ENCODE measurements around the gene TACC2. TPM values are rescaled to one million over a fixed set of nuclear protein-coding genes. Genes with fewer than 3 reads are reported as not detected.

TACC2 gene
- total RNA-seq, 4 donors from 2014 or later: 206 to 606 (median 261) TPM

DNA sequence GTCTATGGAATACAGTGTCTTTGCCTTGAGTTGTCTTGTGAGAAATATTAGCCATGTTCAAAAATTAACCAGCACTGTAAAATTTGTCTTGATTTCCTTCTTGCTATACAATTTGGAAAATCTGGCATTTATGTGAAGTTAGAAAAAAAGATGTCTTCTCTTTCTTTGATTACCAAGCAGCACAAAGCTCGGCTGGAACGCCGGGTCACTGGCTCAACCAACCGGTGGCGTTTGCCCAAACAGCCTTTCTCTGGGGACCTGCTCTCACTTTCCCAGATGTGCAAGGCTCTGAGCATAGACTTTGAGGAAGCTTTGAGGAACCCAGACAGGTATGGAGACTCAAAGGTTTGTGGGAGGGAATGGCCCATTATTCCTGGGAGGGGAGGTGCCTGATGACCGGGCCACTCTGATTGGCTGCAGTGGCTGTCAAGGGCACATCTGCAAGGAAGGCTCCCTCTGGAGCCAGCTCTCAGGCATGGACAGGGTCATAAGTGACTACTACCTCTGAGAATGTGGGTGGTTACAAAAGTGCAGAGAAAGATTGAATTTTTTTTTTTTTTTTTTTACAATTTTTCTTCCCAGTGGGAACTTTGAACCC lies 287.7 kb downstream of the TACC2 start:
- Histone ChIP-seq H3K27ac (no peak overlapping the region), H3K36me3 (no peaks in the 10 kb centered on the region), H3K4me3 (no peak overlapping the region), H3K4me1 (no peaks in the 10 kb centered on the region), H3K27me3 (no peaks in the 10 kb centered on the region), H3K9me3 (no peaks in the 10 kb centered on the region)
- DNase-seq (ENCODE audit: low spot score in 2 of 2): no peak
- TF ChIP-seq POLR2A (IDR thresholded peaks at IDR 0.05) (no peak), EP300 (IDR thresholded peaks at IDR 0.05) (no peak), POLR2AphosphoS5 (IDR thresholded peaks at IDR 0.05) (no peak)
- TF ChIP-seq, protein P1, sequence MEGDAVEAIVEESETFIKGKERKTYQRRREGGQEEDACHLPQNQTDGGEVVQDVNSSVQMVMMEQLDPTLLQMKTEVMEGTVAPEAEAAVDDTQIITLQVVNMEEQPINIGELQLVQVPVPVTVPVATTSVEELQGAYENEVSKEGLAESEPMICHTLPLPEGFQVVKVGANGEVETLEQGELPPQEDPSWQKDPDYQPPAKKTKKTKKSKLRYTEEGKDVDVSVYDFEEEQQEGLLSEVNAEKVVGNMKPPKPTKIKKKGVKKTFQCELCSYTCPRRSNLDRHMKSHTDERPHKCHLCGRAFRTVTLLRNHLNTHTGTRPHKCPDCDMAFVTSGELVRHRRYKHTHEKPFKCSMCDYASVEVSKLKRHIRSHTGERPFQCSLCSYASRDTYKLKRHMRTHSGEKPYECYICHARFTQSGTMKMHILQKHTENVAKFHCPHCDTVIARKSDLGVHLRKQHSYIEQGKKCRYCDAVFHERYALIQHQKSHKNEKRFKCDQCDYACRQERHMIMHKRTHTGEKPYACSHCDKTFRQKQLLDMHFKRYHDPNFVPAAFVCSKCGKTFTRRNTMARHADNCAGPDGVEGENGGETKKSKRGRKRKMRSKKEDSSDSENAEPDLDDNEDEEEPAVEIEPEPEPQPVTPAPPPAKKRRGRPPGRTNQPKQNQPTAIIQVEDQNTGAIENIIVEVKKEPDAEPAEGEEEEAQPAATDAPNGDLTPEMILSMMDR (IDR thresholded peaks at IDR 0.05): no peak
- 91% methylated on average over 6 of the region's 6 CpGs for WGBS

DNA sequence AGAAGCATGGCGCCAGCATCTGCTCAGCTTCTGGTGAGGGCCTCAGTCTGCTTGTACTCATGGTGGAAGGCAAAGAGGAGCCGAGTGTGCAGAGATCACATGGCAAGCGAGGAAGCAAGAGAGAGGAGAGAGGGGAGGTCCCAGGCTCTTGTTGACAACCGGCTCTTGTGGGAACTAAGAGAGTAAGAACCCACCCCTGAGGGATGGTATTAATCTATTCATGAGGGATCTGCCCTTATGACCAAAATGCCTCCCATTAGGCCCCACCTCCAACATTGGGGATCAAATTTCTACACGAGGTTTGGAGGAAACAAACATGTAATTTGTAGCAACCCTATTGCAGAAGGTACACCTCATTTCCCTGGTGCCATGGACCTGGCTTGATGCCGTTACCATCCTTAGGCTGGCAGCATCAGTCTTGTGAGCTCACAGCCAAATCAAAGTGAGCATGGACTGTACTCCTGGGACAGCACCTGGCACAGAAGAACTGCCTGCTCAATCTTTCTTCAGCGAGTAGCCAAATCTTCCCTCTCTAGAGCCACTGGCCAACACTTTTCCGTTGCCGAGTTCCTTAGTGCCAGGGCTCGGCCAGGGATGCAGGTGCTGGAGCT lies 288.7 kb downstream of the TACC2 start:
- Histone ChIP-seq H3K27ac (no peak overlapping the region), H3K27me3 (no peaks in the 10 kb centered on the region), H3K36me3 (no peaks in the 10 kb centered on the region), H3K4me1 (no peaks in the 10 kb centered on the region), H3K9me3 (no peaks in the 10 kb centered on the region), H3K4me3 (no peak overlapping the region)
- DNase-seq (ENCODE audit: low spot score in 2 of 2): no peak
- 73% methylated on average over 10 of the region's 10 CpGs for WGBS
- TF ChIP-seq POLR2AphosphoS5 (IDR thresholded peaks at IDR 0.05) (no peak), POLR2A (IDR thresholded peaks at IDR 0.05) (no peak), EP300 (IDR thresholded peaks at IDR 0.05) (no peak)
- TF ChIP-seq, protein P1 (IDR thresholded peaks at IDR 0.05): no peak

DNA sequence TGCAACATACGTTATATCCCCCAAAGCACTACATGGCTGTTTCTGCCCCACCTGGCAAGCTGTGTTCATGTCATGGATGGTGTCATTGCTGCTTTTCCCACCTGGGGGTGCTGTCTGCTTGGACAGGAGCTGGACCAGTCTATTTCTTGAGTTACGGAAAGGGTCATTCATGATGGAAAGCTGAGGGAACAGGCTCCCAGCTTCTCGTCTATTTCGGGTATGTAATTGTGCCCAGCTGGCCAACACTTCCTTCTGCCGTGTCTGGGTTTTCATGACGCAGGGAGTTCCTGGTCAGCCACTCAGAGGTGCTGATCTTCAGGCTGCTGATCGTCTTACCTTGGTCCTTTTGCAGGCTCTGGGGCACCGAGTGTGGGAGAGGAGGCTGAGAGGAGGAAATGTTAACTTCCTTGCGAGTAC lies 290.8 kb downstream of the TACC2 start:
- no peaks in the 10 kb centered on the region for H3K36me3 ChIP-seq
- H3K9me3 ChIP-seq: no peaks in the 10 kb centered on the region
- no peak for TF ChIP-seq POLR2AphosphoS5 (IDR thresholded peaks at IDR 0.05)
- no peak for TF ChIP-seq EP300 (IDR thresholded peaks at IDR 0.05)
- no peak for TF ChIP-seq POLR2A (IDR thresholded peaks at IDR 0.05)
- TF ChIP-seq, protein P1 (IDR thresholded peaks at IDR 0.05): peak; percentile 12 to 58
- 36% methylated on average over 7 of the region's 9 CpGs for WGBS
- H3K4me1 ChIP-seq: no peaks in the 10 kb centered on the region
- no peak overlapping the region for H3K4me3 ChIP-seq
- no peaks in the 10 kb centered on the region for H3K27me3 ChIP-seq
- no peak overlapping the region for H3K27ac ChIP-seq
- no peak for DNase-seq (ENCODE audit: low spot score in 2 of 2)

DNA sequence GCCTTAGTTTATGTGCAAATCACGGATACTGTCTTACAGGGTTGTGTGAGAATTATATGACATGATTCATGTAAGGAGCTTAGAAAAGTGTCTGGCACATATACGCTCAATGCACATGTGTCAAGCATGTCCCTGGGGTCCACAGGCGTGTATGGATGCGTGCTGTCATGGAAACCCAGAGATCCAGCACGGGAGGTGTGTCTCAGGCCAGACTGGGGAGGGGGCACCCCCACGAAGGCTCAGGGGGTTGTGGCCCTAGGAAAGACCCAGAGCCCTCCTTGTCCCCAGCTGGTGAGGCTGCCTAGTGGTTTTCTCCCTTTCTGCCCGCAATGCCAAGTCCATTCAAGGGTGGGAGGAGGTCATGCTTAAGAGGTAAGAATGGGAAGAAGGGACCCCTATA lies 291.2 kb downstream of the TACC2 start:
- 70% methylated on average over 7 of the region's 7 CpGs for WGBS

GRCh38 chr10:122281018-122281626 lies 292.2 kb downstream of the TACC2 start:
- 86% methylated on average over 7 of the region's 7 CpGs for WGBS
- no peaks in the 10 kb centered on the region for H3K9me3 ChIP-seq
- no peak for DNase-seq (ENCODE audit: low spot score in 2 of 2)
- no peaks in the 10 kb centered on the region for H3K4me1 ChIP-seq
- no peaks in the 10 kb centered on the region for H3K36me3 ChIP-seq
- no peak overlapping the region for H3K4me3 ChIP-seq
- no peak overlapping the region for H3K27ac ChIP-seq
- no peak for TF ChIP-seq EP300 (IDR thresholded peaks at IDR 0.05)
- TF ChIP-seq, protein P1 (IDR thresholded peaks at IDR 0.05): no peak
- TF ChIP-seq POLR2A (IDR thresholded peaks at IDR 0.05): no peak
- no peak for TF ChIP-seq POLR2AphosphoS5 (IDR thresholded peaks at IDR 0.05)
- no peaks in the 10 kb centered on the region for H3K27me3 ChIP-seq

More for the DNA sequence above, 291.2 kb downstream of the TACC2 start:
- TF ChIP-seq POLR2A (IDR thresholded peaks at IDR 0.05) (no peak), POLR2AphosphoS5 (IDR thresholded peaks at IDR 0.05) (no peak), EP300 (IDR thresholded peaks at IDR 0.05) (no peak)
- TF ChIP-seq, protein P1 (IDR thresholded peaks at IDR 0.05): no peak
- Histone ChIP-seq H3K27me3 (no peaks in the 10 kb centered on the region), H3K9me3 (no peaks in the 10 kb centered on the region), H3K4me1 (no peaks in the 10 kb centered on the region), H3K4me3 (no peak overlapping the region), H3K36me3 (no peaks in the 10 kb centered on the region), H3K27ac (no peak overlapping the region)
- DNase-seq (ENCODE audit: low spot score in 2 of 2): no peak

Data from suprapubic skin (tissue), 4 donors.